Heart right ventricle (tissue), 16 donors: ENCODE measurements around the gene L3MBTL4. TPM values are rescaled to one million over a fixed set of nuclear protein-coding genes. Genes with fewer than 3 reads are reported as not detected.

Experiments
- ATAC-seq, 8 donors: fragments of 200-7000 bp; cut with Tn5 transposase; one replicate each; pipeline ENCODE4 v1.9.1; 2020; ENCODE audit warnings: mild to moderate bottlenecking in 8 of 8, moderate library complexity in 8 of 8, moderate number of reproducible peaks in 1 of 8
- DNase-seq, 2 donors: peaks; one replicate each; pipeline ENCODE4 v3.0.0-alpha.2; 2020
- H3K27ac ChIP-seq, 10 donors: fragments of 200-600 bp; sonication (generic) in 2 of 10; one replicate each; pipeline versions ENCODE4 v1.5.0 to v1.8.0; 2020 to 2022; ENCODE audit warnings: mild to moderate bottlenecking in 3 of 10
- H3K27me3 ChIP-seq, 7 donors: fragments of 200-600 bp; one replicate each; pipeline ENCODE4 v1.8.0; 2021 to 2022; ENCODE audit warnings: mild to moderate bottlenecking in 2 of 7
- H3K36me3 ChIP-seq, 9 donors: fragments of 200-600 bp; sonication (generic) in 1 of 9; one replicate each; pipeline versions ENCODE4 v1.5.0 to v1.8.0; 2020 to 2022; ENCODE audit warnings: mild to moderate bottlenecking in 2 of 9
- H3K4me1 ChIP-seq, 9 donors: fragments of 200-600 bp; sonication (generic) in 1 of 9; one replicate each; pipeline versions ENCODE4 v1.5.0 to v1.8.0; 2020 to 2022; ENCODE audit warnings: mild to moderate bottlenecking in 4 of 9
- H3K4me3 ChIP-seq, 10 donors: fragments of 200-600 bp; sonication (generic) in 2 of 10; one replicate each; pipeline versions ENCODE4 v1.5.0 to v1.8.0; 2020 to 2022; ENCODE audit warnings: mild to moderate bottlenecking in 7 of 10, moderate library complexity in 2 of 10
- H3K9me3 ChIP-seq, 11 donors: fragments of 200-600 bp in 10 of 11; sonication (generic) in 2 of 11; one replicate each; pipeline versions ENCODE4 v1.5.0 to v1.8.0; 2013 to 2022; ENCODE audit warnings: mild to moderate bottlenecking in 2 of 11, control low read depth in 1 of 11, moderate library complexity in 1 of 11
- CTCF ChIP-seq, 9 donors: fragments of 200-600 bp; sonication (generic) in 2 of 9; IDR thresholded peaks; one replicate each; pipeline versions ENCODE4 v1.5.0 to v1.8.0; 2021 to 2022; ENCODE audit warnings: antibody characterized with exemption in 9 of 9, mild to moderate bottlenecking in 5 of 9, moderate library complexity in 1 of 9
- WGBS, 2 donors: extraction: QIAGEN DNeasy Blood & Tissue Kit; methylation state at CpG; one replicate each; pipeline ENCODE4 v1.1.7; 2013; ENCODE audit warnings: inconsistent platforms in 1 of 2; 5-methylcytosine and 5-hydroxymethylcytosine counted together
- intact Hi-C, 10 donors: fragments of 100-400 bp; cut with DNase I; formaldehyde crosslinking; loops; one replicate each; pipeline versions ENCODE4 v1.11.1 to v1.14.2; 2022
- polyA plus RNA-seq, 2 donors: library from polyadenylated mRNA; stranded (reverse); fragments of 200-250 nt; gene quantifications; one replicate each; pipeline ENCODE4 v1.2.3, GENCODE V29; 2013
- total RNA-seq, 10 donors: library from RNA; stranded (reverse); fragmentation: NEBNext Ultra II Directional in 3 of 10; extraction: Animal tissue kit (Norgen Biotek cat#: 25700) in 3 of 10; gene quantifications; one replicate each; pipeline versions ENCODE4 v1.2.1 to v1.2.4, GENCODE V29; 2021 to 2023
- donor health status: Arrhythmogenic right ventricular cardiomyopathy.
- donor health status: ischemic (EF 13 %, LVEDD 7.1; RV severe dilation, severe dysfunction).
- donor health status: healthy with polysubstance abuse.
- donor health status: DM: no; HTN: yes; CAD: no.
- donor health status: DM: no; HTN: no; CAD: no.
- donor health status: ischemic (EF 25% LVEDD 6.9; RV normal size, moderate dysfunction).
- donor health status: ischemic (EF 25% LVEDD 5.7; RV mildly dilated, moderate dysfunction).
- donor health status: healthy.
- donor health status: DM: yes; HTN: yes; CAD: no.
- donor health status: Ischemic cardiomyopathy.
- donor health status: ischemic (EF 35%, LVEDD 5.7; RV mildly dilated, moderate dysfunction).
- donor health status: nonischemic (EF 11% LVEDD 7.7; RV severe dilation, severe dysfunction).
- donor health status: DM: yes; HTN: yes; CAD: no.
- donor health status: PGD.
- donor health status: ischemic (EF 29% LVEDD 5.4; RV normal size, mild dysfunction).
- donor health status: nonischemic (EF 23%, LVEDD 6.1; RV moderate dilation, normal function).

The L3MBTL4 gene
- total and polyA plus RNA-seq, 12 donors = 0.54 to 3.2 (median 1.3) TPM

- no peaks in the 10 kb centered on the region for H3K27me3 ChIP-seq
- intact Hi-C loops = no loop called here
Observed at GRCh38 chr18:6311456-6312215, 103.1 kb downstream of the L3MBTL4 start.

GRCh38 chr18:6310714-6311113, 104.0 kb downstream of the L3MBTL4 start:
- intact Hi-C loops = no loop called here
- TF ChIP-seq CTCF (IDR thresholded peaks at IDR 0.05) = no peak
- no peak overlapping the region for H3K27ac ChIP-seq
- peaks cover 0 to 6% (median 0%) of the 10 kb centered on the region in 11 donors for H3K9me3 ChIP-seq
- peaks cover 0 to 5% (median 0%) of the 10 kb centered on the region in 9 donors for H3K36me3 ChIP-seq
- no peaks in the 10 kb centered on the region for H3K27me3 ChIP-seq
- no peak for DNase-seq
- WGBS, 2 donors = 74 to 76% methylated on average over 2 of the region's 2 CpGs
- no peak overlapping the region for H3K4me3 ChIP-seq
- no peaks in the 10 kb centered on the region for H3K4me1 ChIP-seq
- no peak for ATAC-seq

More at GRCh38 chr18:6311456-6312215, 103.1 kb downstream of the L3MBTL4 start:
- Histone ChIP-seq H3K4me1 (no peaks in the 10 kb centered on the region), H3K27ac (no peak overlapping the region), H3K36me3 (peaks cover 0 to 5% (median 0%) of the 10 kb centered on the region in 9 donors), H3K4me3 (no peak overlapping the region), H3K9me3 (peaks cover 0 to 6% (median 0%) of the 10 kb centered on the region in 11 donors)
- ATAC-seq = no peak
- WGBS, 2 donors = 88 to 89% methylated on average over 8 of the region's 8 CpGs
- no peak for DNase-seq
- TF ChIP-seq CTCF (IDR thresholded peaks at IDR 0.05) = no peak

GRCh38 chr18:6297875-6298274, 116.8 kb downstream of the L3MBTL4 start:
- 74 to 79% methylated on average over 2 of the region's 2 CpGs for WGBS, 2 donors
- intact Hi-C loops = no loop called here
- ATAC-seq (no peak), DNase-seq (no peak)
- no peak overlapping the region for H3K4me3 ChIP-seq
- H3K36me3 ChIP-seq = no peaks in the 10 kb centered on the region
- H3K27ac ChIP-seq = no peak overlapping the region
- TF ChIP-seq CTCF (IDR thresholded peaks at IDR 0.05) = no peak
- H3K4me1 ChIP-seq = peaks cover 0 to 13% (median 0%) of the 10 kb centered on the region in 9 donors
- no peaks in the 10 kb centered on the region for H3K27me3 ChIP-seq
- H3K9me3 ChIP-seq = no peaks in the 10 kb centered on the region

- peaks cover 0 to 13% (median 0%) of the 10 kb centered on the region in 9 donors for H3K4me1 ChIP-seq
- no peaks in the 10 kb centered on the region for H3K27me3 ChIP-seq
- H3K36me3 ChIP-seq = no peaks in the 10 kb centered on the region
- TF ChIP-seq CTCF (IDR thresholded peaks at IDR 0.05) = no peak
- intact Hi-C loops = no loop called here
- 50 to 62% methylated on average over 4 of the region's 4 CpGs for WGBS, 2 donors
- H3K9me3 ChIP-seq = no peaks in the 10 kb centered on the region
- DNase-seq = peak in 1 of 2 donors; percentile 16
- H3K27ac ChIP-seq = peak overlapping the region in 4 of 10 donors; percentile 2 to 72 (median 27)
- ATAC-seq = peak in 6 of 8 donors; percentile 62 to 92 (median 72)
- peak overlapping the region in 5 of 10 donors; percentile 10 to 34 (median 19) for H3K4me3 ChIP-seq
Observed at GRCh38 chr18:6294148-6294784, 120.4 kb downstream of the L3MBTL4 start.
